Tibial nerve (tissue), 3 donors: Measurements from ENCODE around the gene XKR8.

ENCODE experiments used
- EP300 ChIP-seq, 2 donors: sonication (generic); formaldehyde crosslinking; IDR thresholded peaks; one replicate each; pipeline ENCODE4 v1.6.1; 2017; ENCODE audit warnings: antibody characterized with exemption in 2 of 2, mild to moderate bottlenecking in 1 of 2
- POLR2A ChIP-seq, 2 donors: fragments of 450-650 bp; IDR thresholded peaks; one replicate each; pipeline ENCODE4 v1.6.1; 2017; ENCODE audit warnings: antibody characterized with exemption in 2 of 2, mild to moderate bottlenecking in 2 of 2, moderate library complexity in 2 of 2

GRCh38 chr1:28010969-28011368 is 51.2 kb downstream of the XKR8 start:
- no peak for TF ChIP-seq EP300 (IDR thresholded peaks at IDR 0.05)
- TF ChIP-seq POLR2A (IDR thresholded peaks at IDR 0.05): no peak
